DOHH2 (cell line): ENCODE results near the gene APOLD1.

Source experiments
- H3F3A ChIP-seq: fragments of 200-600 bp; sonication (generic), shearing (Covaris generic); 2 replicates; pipeline ENCODE4 v1.6.0; 2016; ENCODE audit warnings: antibody characterized with exemption, mild to moderate bottlenecking; ENCODE audit not compliant: control insufficient read depth, insufficient read depth
- H3K27ac ChIP-seq: fragments of 200-600 bp; sonication (generic); 2 replicates; pipeline ENCODE4 v1.5.1; 2014; ENCODE audit warnings: low read depth, mild to moderate bottlenecking, low read length, moderate library complexity
- H3K27me3 ChIP-seq: fragments of 200-600 bp; sonication (generic); 2 replicates; pipeline ENCODE4 v1.6.1; 2014; ENCODE audit warnings: mild to moderate bottlenecking, low read length, mixed read lengths; ENCODE audit not compliant: control insufficient read depth
- H3K36me3 ChIP-seq: fragments of 200-600 bp; sonication (generic); 2 replicates; pipeline ENCODE4 v1.6.1; 2014; ENCODE audit warnings: mild to moderate bottlenecking, low read length, moderate library complexity, mixed read lengths; ENCODE audit not compliant: control insufficient read depth
- H3K4me1 ChIP-seq: fragments of 200-600 bp; sonication (generic); 2 replicates; pipeline ENCODE4 v1.6.1; 2014; ENCODE audit warnings: mild to moderate bottlenecking, low read length, mixed read lengths; ENCODE audit not compliant: control insufficient read depth
- H3K4me2 ChIP-seq: fragments of 200-600 bp; sonication (generic); 2 replicates; pipeline ENCODE4 v1.6.0; 2014; ENCODE audit warnings: mild to moderate bottlenecking, low read length, moderate library complexity
- H3K4me3 ChIP-seq: fragments of 200-600 bp; sonication (generic); 2 replicates; pipeline ENCODE4 v1.5.1; 2014; ENCODE audit warnings: mild to moderate bottlenecking, low read length, mixed read lengths
- H3K79me2 ChIP-seq: fragments of 200-600 bp; sonication (generic); 2 replicates; pipeline ENCODE4 v1.6.1; 2014; ENCODE audit warnings: mild to moderate bottlenecking, low read length, mixed read lengths; ENCODE audit not compliant: control insufficient read depth
- H3K9me2 ChIP-seq: fragments of 200-600 bp; sonication (generic); replicated peaks from 2 replicates; pipeline ENCODE4 v1.6.1; 2014; ENCODE audit warnings: mild to moderate bottlenecking, low read length, mixed read lengths; ENCODE audit not compliant: control insufficient read depth
- H3K9me3 ChIP-seq: fragments of 200-600 bp; sonication (generic); 2 replicates; pipeline ENCODE4 v1.6.1; 2014; ENCODE audit warnings: antibody characterized with exemption, low read length, mixed read lengths; ENCODE audit not compliant: control insufficient read depth, insufficient read depth
- H4K20me1 ChIP-seq: fragments of 200-600 bp; sonication (generic); 2 replicates; pipeline ENCODE4 v1.6.0; 2014; ENCODE audit warnings: low read depth, mild to moderate bottlenecking, antibody characterized with exemption, low read length, moderate library complexity; ENCODE audit not compliant: control insufficient read depth, insufficient read depth
- CTCF ChIP-seq: fragments of 200-600 bp; sonication (generic); IDR thresholded peaks from one replicate; pipeline ENCODE4 v1.5.1; 2014; ENCODE audit warnings: antibody characterized with exemption, mild to moderate bottlenecking, low read depth, low read length; ENCODE audit not compliant: poor library complexity, severe bottlenecking
- EZH2phosphoT487 ChIP-seq: fragments of 200-600 bp; sonication (generic); IDR thresholded peaks from 2 replicates; pipeline ENCODE4 v1.6.1; 2017; ENCODE audit warnings: borderline replicate concordance, mild to moderate bottlenecking, antibody characterized with exemption, low read length, moderate library complexity, mixed read lengths

APOLD1 gene

GRCh38 chr12:12822886-12823285 lies 37.4 kb downstream of the APOLD1 start:
- TF ChIP-seq CTCF = no peak
- TF ChIP-seq EZH2phosphoT487 = no peak
- no peaks in the 10 kb centered on the region for H3K27me3 ChIP-seq
- no peaks in the 10 kb centered on the region for H3K9me3 ChIP-seq
- no peak overlapping the region for H3K4me3 ChIP-seq
- H3K79me2 ChIP-seq = peaks cover 29% of the 10 kb centered on the region
- H3K4me2 ChIP-seq = no peak overlapping the region
- no peaks in the 10 kb centered on the region for H3F3A ChIP-seq
- H3K27ac ChIP-seq = no peak overlapping the region
- H4K20me1 ChIP-seq = no peaks in the 10 kb centered on the region
- H3K36me3 ChIP-seq = peaks cover 94% of the 10 kb centered on the region
- H3K4me1 ChIP-seq = no peaks in the 10 kb centered on the region
- no peaks in the 10 kb centered on the region for H3K9me2 ChIP-seq

GRCh38 chr12:12823300-12823699 lies 37.8 kb downstream of the APOLD1 start:
- Histone ChIP-seq H3K9me2 (no peaks in the 10 kb centered on the region), H3K79me2 (peaks cover 25% of the 10 kb centered on the region), H3K36me3 (peaks cover 97% of the 10 kb centered on the region), H3K4me3 (no peak overlapping the region), H3F3A (no peaks in the 10 kb centered on the region), H3K4me2 (no peak overlapping the region), H3K9me3 (no peaks in the 10 kb centered on the region), H3K4me1 (no peaks in the 10 kb centered on the region), H3K27ac (no peak overlapping the region), H3K27me3 (no peaks in the 10 kb centered on the region), H4K20me1 (no peaks in the 10 kb centered on the region)
- no peak for TF ChIP-seq CTCF
- no peak for TF ChIP-seq EZH2phosphoT487

GRCh38 chr12:12823811-12824210 lies 38.4 kb downstream of the APOLD1 start:
- TF ChIP-seq CTCF (no peak), EZH2phosphoT487 (no peak)
- Histone ChIP-seq H3F3A (no peaks in the 10 kb centered on the region), H3K4me1 (no peaks in the 10 kb centered on the region), H4K20me1 (no peaks in the 10 kb centered on the region), H3K4me3 (no peak overlapping the region), H3K27me3 (no peaks in the 10 kb centered on the region), H3K4me2 (no peak overlapping the region), H3K9me3 (no peaks in the 10 kb centered on the region), H3K27ac (no peak overlapping the region), H3K36me3 (peaks cover 97% of the 10 kb centered on the region), H3K9me2 (no peaks in the 10 kb centered on the region), H3K79me2 (peaks cover 20% of the 10 kb centered on the region)
